ENCODE results near the gene SRBD1.

DNA sequence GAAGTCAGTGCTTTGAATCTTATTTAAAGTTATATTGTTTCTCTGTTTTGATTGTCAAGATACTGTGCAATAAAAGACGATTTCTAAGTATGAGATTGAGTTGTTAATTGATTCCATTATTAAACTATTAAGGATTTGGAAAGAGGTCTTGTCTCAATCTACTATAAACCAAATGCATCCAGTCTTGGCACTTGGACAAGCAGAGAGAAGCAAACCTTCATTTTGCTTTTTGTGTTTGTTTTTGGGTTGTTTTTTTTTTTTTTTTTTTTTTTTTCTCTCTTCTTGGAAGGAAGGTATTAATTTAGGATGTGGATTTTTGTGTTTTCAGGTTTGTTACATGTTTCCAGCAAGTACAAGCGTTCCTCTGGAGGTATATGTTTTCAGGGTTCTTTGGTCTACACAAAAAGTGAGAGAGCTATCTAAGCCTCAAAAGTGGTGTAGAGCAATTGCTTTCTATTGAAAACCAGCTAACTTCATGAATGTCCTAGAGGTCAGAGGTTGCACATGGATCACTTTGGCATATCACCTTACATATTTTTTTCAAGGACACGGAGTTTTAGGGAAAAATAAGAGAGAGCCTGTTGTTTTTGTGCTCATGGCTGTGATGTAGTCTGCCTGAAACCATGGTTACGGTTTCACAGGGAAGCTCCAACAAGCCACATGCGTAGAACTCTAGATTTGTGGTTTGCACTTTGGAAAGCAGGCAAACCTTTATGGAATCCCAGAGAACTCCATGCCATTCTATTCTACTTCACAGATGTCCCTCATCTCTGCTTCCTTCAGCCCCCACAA is 42.3 kb upstream of the SRBD1 start:
- TF ChIP-seq, protein P1, sequence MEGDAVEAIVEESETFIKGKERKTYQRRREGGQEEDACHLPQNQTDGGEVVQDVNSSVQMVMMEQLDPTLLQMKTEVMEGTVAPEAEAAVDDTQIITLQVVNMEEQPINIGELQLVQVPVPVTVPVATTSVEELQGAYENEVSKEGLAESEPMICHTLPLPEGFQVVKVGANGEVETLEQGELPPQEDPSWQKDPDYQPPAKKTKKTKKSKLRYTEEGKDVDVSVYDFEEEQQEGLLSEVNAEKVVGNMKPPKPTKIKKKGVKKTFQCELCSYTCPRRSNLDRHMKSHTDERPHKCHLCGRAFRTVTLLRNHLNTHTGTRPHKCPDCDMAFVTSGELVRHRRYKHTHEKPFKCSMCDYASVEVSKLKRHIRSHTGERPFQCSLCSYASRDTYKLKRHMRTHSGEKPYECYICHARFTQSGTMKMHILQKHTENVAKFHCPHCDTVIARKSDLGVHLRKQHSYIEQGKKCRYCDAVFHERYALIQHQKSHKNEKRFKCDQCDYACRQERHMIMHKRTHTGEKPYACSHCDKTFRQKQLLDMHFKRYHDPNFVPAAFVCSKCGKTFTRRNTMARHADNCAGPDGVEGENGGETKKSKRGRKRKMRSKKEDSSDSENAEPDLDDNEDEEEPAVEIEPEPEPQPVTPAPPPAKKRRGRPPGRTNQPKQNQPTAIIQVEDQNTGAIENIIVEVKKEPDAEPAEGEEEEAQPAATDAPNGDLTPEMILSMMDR (IDR thresholded peaks at IDR 0.05 in 2 of 3, conservative IDR thresholded peaks at IDR 0.05 in 1 of 3; ENCODE audit: borderline replicate concordance in 1 of 3, insufficient read depth in 1 of 3, low read depth in 2 of 3, low read length in 2 of 3), result no peak
- TF ChIP-seq, protein P2, sequence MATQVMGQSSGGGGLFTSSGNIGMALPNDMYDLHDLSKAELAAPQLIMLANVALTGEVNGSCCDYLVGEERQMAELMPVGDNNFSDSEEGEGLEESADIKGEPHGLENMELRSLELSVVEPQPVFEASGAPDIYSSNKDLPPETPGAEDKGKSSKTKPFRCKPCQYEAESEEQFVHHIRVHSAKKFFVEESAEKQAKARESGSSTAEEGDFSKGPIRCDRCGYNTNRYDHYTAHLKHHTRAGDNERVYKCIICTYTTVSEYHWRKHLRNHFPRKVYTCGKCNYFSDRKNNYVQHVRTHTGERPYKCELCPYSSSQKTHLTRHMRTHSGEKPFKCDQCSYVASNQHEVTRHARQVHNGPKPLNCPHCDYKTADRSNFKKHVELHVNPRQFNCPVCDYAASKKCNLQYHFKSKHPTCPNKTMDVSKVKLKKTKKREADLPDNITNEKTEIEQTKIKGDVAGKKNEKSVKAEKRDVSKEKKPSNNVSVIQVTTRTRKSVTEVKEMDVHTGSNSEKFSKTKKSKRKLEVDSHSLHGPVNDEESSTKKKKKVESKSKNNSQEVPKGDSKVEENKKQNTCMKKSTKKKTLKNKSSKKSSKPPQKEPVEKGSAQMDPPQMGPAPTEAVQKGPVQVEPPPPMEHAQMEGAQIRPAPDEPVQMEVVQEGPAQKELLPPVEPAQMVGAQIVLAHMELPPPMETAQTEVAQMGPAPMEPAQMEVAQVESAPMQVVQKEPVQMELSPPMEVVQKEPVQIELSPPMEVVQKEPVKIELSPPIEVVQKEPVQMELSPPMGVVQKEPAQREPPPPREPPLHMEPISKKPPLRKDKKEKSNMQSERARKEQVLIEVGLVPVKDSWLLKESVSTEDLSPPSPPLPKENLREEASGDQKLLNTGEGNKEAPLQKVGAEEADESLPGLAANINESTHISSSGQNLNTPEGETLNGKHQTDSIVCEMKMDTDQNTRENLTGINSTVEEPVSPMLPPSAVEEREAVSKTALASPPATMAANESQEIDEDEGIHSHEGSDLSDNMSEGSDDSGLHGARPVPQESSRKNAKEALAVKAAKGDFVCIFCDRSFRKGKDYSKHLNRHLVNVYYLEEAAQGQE (IDR thresholded peaks at IDR 0.05; ENCODE audit: low read depth), result no peak
- TF ChIP-seq RAD21 (IDR thresholded peaks at IDR 0.05; ENCODE audit: low read depth) (no peak), ZNF274 (IDR thresholded peaks at IDR 0.05; ENCODE audit: low read depth, low read length) (no peak), EZH2phosphoT487 (IDR thresholded peaks at IDR 0.05; ENCODE audit: borderline replicate concordance) (no peak), CEBPB (IDR thresholded peaks at IDR 0.05; ENCODE audit: low read depth) (no peak), YY1 (IDR thresholded peaks at IDR 0.05; ENCODE audit: extremely low read depth, insufficient replicate concordance, low read depth, low read length) (no peak), POLR2A (IDR thresholded peaks at IDR 0.05; ENCODE audit: borderline replicate concordance, extremely low read depth, insufficient read depth, insufficient read length) (no peak), JUND (IDR thresholded peaks at IDR 0.05) (no peak), SIN3A (IDR thresholded peaks at IDR 0.05; ENCODE audit: low read depth) (no peak)
- TF ChIP-seq, protein P3, sequence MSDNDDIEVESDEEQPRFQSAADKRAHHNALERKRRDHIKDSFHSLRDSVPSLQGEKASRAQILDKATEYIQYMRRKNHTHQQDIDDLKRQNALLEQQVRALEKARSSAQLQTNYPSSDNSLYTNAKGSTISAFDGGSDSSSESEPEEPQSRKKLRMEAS (IDR thresholded peaks at IDR 0.05), result no peak

Measured in HCT116 (cell line).